HG03135 (cell line): Measurements from ENCODE around the gene RMDN3.

Experiments used
- ATAC-seq: cut with Tn5 transposase; IDR thresholded peaks from one replicate; pipeline ENCODE4 v1.9.1; 2021; ENCODE audit warnings: mild to moderate bottlenecking, moderate library complexity; ENCODE audit not compliant: unreplicated experiment

Gene RMDN3

GRCh38 chr15:40773902-40774301 is 18.8 kb upstream of the RMDN3 start:
- ATAC-seq: no peak

- ATAC-seq: no peak
These were observed 18.4 kb upstream of the RMDN3 start for GRCh38 chr15:40773496-40773895.

GRCh38 chr15:40772014-40772413 is 17.0 kb upstream of the RMDN3 start:
- ATAC-seq: no peak

GRCh38 chr15:40771242-40771641 is 16.2 kb upstream of the RMDN3 start:
- ATAC-seq: no peak

GRCh38 chr15:40770147-40770721 is 15.2 kb upstream of the RMDN3 start:
- peak; percentile 15 for ATAC-seq

- peak; percentile 42 for ATAC-seq
These were observed 14.5 kb upstream of the RMDN3 start, which contains the start of gene C15orf62 for GRCh38 chr15:40769274-40770146. Gene C15orf62, plus strand, starts transcription at chr15:40769980. Its CDS starts 516 bp downstream, at chr15:40770496.

GRCh38 chr15:40768521-40769273 is 13.6 kb upstream of the RMDN3 start:
- ATAC-seq: peak; percentile 6

GRCh38 chr15:40767838-40768500 is 12.9 kb upstream of the RMDN3 start:
- no peak for ATAC-seq

GRCh38 chr15:40766906-40767837 is 12.1 kb upstream of the RMDN3 start:
- no peak for ATAC-seq

GRCh38 chr15:40766194-40766815 is 11.3 kb upstream of the RMDN3 start:
- ATAC-seq: no peak

GRCh38 chr15:40764629-40765103 is 9.6 kb upstream of the RMDN3 start:
- ATAC-seq: no peak

- ATAC-seq: no peak
These were observed 9.0 kb upstream of the RMDN3 start, which contains the start of gene GCHFR for GRCh38 chr15:40763801-40764628. Gene GCHFR, plus strand, starts transcription at chr15:40764068. Its CDS starts 113 bp downstream, at chr15:40764181.

- no peak for ATAC-seq
These were observed 8.1 kb upstream of the RMDN3 start for GRCh38 chr15:40762919-40763800.

- no peak for ATAC-seq
These were observed 4.9 kb upstream of the RMDN3 start for GRCh38 chr15:40759961-40760360.

GRCh38 chr15:40756938-40757337 is 1.9 kb upstream of the RMDN3 start:
- ATAC-seq: no peak

GRCh38 chr15:40755812-40756208 is 756 bp upstream of the RMDN3 start:
- no peak for ATAC-seq

GRCh38 chr15:40754574-40754882 is 526 bp downstream of the RMDN3 start:
- peak; percentile 7 for ATAC-seq

- no peak for ATAC-seq
These were observed 3.3 kb downstream of the RMDN3 start for GRCh38 chr15:40751745-40752144.
